Stimulated activated CD8-positive, alpha-beta memory T cell treated with anti-CD3 and anti-CD28 coated beads, Interleukin-12 subunit alpha, Interleukin-12 subunit beta, amount 100 ng/mL, for 1 hour (primary cell): Measurements from ENCODE around the gene ATG9A.

Experiments used
- DNase-seq: peaks from one replicate; pipeline ENCODE4 v3.0.0-alpha.2; 2020; ENCODE audit warnings: low read depth

The ATG9A gene

DNA sequence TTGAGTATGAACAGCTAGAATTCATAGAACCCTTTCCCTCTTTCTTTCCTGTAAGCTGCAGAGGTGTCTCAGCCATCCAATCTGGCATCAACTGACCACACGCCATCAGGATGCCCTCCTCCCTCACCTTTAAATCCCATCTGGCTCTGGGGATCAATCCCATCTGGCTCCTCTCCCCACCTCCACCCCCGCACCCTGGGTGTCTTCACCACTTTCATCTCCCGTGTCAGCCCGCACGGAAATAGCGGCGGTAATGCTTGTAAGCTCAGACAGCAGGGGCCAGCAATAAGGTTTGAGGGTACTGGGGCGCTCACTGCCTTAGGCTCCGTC is 23.1 kb upstream of the ATG9A start:
- no peak for DNase-seq

DNA sequence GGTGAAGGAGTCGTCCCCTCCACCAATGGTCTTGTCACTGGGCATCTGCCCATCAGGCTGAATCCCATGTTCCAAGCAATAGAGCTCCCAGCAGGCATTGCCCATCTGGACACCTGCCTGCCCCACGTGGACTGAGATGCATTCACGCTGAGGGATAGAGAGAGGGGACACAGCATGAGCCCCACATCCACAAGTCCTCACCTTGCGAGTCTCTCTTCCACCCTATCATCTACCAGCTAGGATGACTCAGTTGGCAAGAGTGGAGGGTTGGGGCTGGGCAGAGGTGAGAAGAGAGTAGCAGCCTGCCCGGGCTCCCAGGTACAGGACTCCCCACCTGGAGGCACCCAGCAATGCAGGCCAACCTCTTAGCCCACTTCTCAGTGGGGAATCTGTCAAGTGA is 22.6 kb upstream of the ATG9A start:
- DNase-seq = no peak

DNA sequence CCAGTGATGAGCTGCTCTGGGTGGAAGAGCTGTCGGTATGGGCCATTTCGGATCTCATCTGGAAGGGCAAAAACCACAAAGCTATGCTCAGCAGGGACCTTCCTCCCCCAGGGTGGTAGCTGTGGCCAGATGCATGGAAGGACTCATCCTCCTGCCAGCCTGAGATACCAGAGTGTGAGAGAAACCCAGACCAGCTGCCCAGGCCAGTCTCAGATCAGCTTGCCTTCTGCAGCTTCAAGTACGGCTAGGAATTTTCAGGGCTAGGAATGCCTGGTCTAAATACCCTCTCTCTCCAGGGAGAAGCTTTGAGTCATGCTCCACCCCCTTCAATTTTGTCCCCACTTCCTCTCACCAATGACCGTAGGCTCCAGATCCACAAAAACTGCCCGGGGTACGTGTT is 22.2 kb upstream of the ATG9A start:
- no peak for DNase-seq

DNA sequence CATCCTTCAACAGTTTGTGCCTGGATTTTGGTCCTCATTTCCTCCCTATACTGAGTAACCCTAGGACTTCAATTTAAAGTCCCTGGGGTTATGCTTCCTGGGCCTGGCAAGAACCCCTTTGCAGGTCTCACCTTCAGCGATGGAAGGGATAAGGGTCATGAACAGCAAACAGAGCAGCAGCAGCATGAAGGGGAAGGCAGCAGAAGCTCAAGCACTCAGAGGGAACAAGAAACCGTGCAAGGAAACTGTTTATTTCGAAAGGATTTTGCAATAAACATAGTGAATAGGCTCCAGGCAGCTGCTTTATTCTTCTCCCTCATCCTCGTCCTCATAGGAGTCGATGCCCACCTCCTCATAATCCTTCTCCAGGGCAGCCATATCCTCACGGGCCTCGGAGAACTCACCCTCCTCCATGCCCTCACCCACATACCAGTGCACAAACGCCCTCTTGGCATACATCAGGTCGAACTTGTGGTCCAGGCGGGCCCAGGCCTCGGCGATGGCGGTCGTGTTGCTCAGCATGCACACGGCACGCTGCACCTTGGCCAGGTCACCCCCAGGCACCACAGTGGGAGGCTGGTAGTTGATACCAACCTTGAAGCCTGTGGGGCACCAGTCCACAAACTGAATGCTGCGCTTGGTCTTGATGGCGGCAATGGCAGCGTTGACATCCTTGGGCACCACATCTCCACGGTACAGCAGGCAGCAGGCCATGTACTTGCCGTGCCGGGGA is 20.8 kb upstream of the ATG9A start:
- no peak for DNase-seq

DNA sequence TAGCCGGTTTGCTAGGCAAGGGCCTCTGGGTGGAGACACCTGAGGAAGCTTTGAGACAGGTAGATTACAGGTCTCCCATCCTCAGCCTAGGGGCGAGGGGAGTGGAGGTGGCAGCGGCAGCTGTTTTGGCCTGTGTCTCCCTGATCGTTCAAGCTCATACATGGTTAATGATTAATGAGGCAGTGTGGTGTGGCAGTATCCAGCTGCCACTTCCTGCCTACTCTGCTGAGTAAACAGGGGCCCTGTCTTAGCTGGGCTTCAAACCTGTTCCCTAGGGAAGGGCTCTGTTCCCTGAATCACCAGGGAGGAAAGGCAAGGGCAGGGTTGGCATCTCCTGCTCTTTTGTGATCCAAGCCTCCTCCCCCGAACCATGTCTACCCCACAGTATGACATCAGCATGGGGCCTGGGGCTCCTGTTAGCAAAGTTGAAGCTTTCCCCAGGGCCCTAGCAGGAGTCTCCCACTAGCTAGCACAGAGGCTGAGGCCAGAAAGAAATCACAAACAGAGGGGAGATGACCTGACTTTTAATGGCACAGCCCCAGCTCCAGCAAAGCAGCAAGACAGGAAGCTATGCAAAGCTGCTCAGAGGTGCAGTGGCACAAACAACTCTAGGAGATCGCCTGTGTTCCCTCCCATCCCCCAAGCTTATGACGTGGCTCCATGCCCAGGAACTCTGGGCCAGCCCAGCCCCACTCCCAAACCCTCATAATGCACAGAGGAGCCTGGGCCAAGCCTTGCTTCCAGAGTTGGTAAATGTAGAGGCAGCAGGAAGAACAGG is 20.0 kb upstream of the ATG9A start:
- no peak for DNase-seq

DNA sequence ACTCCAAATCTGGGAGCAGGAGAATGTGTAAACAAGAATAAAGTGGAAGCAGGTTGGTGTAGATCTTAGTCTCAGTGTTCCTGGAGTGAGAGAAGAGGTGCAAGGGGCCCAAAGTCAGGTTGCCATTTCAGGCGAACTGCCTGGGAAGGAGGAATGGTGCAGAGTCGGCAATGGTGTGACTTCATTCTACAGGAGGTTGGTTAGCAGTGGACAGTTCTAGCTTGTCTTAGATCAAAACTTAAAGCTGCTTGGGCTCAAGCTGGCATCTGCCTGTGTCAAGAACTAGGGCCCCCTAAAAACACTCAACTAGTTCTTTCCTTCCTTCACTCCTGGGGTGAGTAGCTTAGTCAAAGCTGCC is 19.4 kb upstream of the ATG9A start:
- no peak for DNase-seq

DNA sequence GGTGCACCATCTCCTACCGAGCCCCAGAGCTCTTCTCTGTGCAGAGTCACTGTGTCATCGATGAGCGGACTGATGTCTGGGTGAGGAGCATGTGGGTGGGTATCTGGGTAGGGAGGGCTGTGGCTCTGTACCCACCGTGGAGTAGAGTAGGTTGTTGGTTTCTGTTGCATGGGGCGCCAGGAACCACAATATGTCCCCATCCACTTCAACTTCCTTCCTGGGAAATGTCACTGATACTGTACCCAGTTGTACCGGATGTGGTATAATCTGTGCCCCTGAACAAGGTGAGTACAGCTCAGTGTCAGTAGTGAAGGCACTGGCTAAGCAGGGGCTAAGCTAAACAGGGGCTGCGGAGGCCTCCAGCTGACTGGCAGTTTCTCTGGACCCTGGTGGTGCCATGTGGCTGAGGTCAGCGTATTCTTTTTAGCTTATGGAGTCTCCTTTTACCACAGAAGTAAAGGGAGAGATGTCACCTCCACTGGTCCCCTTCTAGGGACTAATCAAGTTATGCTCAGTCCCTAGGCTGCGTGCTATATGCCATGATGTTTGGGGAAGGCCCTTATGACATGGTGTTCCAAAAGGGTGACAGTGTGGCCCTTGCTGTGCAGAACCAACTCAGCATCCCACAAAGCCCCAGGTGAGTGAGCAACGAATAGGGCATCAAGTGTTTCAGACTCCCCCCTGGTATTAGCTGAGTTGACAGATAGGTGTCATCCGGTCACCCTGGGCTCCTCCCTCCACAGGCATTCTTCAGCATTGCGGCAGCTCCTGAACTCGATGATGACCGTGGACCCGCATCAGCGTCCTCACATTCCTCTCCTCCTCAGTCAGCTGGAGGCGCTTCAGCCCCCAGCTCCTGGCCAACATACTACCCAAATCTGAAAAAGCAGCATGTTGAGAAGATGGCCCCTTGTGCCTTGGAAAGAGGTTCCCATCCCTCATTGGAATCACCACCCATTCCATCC is 18.5 kb upstream of the ATG9A start:
- DNase-seq = no peak

DNA sequence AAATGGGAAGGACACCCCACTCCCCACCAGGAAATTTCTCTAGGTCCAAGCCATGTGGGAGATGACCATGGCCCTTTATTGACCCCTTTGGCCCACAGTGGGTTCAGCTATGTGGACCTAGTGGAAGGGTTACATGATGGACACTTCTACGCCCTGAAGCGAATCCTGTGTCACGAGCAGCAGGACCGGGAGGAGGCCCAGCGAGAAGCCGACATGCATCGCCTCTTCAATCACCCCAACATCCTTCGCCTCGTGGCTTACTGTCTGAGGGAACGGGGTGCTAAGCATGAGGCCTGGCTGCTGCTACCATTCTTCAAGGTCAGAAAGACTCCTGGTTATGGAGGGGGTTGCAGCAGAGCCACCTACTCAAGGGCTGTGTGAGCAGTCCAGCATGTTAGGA is 17.1 kb upstream of the ATG9A start:
- DNase-seq = no peak

DNA sequence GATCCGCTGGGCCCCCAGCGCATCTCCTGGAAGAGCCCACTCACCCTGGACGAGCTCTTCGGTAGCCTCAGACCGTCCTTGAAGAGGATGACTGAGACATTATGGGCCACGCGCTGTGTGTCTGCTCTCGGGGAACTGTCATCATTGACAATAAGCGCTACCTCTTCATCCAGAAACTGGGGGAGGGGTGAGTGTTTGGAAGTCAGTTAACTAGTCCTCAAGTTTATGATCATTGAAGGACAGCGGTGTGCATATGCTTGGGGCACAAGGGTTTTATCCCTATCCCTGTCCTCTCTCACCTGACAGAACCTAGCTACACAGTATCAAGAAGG is 16.4 kb upstream of the ATG9A start:
- DNase-seq = no peak

DNA sequence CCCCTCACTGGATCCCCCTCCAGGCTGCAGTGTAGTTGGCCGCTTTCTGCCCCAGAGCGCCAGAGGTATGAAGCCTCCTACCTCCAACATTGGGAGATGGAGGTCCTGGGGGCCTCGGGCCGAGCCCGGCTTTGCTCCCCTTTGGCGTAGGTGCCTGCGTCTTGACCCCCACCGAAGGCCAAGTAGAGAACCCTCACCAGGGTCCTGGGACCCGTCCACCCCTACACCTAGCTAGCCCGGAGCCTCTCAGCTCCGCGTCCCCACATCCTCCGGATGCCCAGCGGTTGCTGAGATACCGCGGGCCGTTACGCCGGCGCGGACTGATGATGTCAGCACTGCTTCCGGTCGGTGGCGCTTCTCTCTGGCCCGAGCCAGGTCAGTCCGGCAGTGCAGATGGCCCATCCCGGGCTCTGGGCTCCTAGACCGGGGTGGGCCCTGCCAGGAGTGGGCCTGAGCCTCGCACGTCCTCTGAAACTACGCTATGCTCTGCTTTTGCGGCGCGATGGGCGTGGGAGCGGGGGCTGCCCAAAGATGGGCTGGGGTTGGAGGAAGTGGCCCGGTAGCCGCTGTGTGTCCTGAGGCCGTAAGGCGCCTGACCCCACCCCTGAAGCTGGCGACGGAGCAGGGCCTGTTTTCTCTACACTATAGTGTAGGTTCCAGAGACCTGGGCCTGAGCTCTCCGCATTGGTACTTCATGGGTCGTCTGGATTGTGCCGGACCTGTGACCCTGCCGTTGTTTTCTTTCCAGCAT is 15.9 kb upstream of the ATG9A start, which contains the start of the genes GLB1L and STK16:
TSS of gene GLB1L (minus strand) at position 297 of the 751 bp plus-strand sequence. CDS start 1,871 bp downstream, outside the sequence.
TSS of gene STK16 (plus strand) at position 332 of the 751 bp plus-strand sequence. CDS start 521 bp downstream, outside the sequence.
- DNase-seq = peak; percentile 85

DNA sequence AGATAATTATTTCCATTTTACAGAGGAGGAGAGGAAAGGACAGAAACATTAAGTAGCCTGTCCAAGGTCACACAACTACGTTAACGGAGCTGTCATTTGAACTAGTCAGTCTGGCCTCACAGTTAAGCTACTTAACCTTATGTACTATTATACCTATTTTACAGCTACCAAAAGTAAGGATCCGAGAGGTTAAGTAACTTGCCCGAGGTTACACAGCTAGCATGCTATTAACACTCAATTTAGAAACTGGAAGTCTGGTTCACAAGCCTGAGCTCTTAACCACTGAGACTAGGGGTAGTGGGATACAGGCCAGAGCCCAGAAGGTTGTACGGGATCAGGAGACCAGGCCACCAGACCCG is 15.3 kb upstream of the ATG9A start:
- DNase-seq = no peak

DNA sequence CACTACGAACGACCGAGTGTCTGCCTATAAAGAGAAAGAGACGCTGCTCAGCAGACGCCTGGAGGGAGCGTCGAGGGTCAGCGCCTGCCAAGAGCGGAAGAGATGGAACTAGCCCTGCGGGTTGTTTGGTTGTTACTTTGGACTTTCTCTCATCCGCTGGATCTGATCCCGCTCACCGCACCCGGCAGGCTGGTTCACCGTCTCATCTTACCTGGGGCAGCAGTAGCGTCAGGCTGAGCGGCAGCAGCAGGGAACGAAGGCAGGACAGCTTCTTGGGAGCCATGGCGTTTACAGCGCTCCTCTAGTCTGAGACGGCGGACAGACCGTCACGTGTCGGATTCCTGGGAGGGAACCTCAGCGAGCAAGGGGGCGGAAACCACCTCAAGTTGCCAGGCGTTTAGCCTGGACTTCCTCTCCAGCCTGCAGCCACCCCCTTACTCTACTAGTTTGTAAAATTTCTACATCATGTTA is 13.9 kb upstream of the ATG9A start:
- DNase-seq = no peak

DNA sequence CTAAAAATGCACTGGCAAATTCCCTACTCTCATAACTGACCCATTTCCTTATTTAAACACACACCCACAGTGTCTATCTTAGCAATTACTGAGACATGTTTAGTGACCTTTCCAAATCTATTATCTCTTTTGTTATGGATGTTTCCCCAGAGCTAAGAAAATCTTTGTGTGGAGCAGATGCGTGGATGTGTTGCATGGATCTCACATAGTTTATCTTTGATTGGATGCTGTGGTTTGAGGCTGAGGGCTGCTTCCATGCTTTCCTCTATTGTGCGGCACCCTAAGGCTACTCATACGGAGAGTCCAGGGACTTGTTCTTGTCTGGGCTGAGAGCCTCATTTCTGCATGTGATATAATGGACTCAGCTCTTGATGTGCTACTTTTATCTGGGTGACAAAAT is 4.9 kb upstream of the ATG9A start:
- no peak for DNase-seq

DNA sequence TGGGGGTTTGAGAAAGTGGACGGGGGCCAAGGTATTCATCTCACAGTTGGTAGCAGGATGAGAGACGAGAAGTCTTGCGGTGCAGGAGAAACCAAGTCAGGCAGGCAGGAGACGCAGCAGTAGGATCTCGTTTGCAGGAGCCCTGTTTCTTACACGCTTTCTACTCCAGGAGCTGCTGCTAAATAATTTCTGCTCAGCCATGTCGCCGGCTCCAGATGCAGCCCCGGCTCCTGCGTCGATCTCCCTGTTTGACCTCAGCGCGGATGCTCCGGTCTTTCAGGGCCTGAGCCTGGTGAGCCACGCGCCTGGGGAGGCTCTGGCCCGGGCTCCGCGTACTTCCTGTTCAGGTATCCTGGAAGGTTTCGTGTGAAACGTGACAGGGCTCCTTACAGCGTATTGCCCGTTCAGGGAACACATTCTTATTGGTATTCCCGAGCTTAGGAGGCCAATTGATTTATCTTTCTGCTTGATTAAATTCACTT is 664 bp upstream of the ATG9A start:
- no peak for DNase-seq

DNA sequence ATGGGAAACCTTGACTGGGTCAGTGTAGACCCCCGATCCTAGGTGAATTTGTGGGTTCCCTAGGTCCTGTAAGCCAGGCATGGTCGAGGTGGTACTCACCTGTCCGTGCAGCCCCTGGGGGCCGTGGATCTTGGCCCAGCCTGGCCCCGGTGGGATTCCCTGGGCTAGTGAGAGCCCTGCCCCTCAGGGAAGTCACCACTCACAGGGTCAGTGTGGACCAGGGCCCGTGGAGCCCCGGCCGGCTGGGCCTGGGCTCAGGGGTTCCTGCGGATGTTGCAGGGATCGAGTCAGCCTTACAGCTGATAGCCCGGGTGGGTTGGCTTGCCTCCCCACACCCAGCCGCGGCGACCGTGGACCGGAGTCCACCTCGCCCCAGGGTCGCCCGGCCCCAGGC is 528 bp downstream of the ATG9A start:
- no peak for DNase-seq

DNA sequence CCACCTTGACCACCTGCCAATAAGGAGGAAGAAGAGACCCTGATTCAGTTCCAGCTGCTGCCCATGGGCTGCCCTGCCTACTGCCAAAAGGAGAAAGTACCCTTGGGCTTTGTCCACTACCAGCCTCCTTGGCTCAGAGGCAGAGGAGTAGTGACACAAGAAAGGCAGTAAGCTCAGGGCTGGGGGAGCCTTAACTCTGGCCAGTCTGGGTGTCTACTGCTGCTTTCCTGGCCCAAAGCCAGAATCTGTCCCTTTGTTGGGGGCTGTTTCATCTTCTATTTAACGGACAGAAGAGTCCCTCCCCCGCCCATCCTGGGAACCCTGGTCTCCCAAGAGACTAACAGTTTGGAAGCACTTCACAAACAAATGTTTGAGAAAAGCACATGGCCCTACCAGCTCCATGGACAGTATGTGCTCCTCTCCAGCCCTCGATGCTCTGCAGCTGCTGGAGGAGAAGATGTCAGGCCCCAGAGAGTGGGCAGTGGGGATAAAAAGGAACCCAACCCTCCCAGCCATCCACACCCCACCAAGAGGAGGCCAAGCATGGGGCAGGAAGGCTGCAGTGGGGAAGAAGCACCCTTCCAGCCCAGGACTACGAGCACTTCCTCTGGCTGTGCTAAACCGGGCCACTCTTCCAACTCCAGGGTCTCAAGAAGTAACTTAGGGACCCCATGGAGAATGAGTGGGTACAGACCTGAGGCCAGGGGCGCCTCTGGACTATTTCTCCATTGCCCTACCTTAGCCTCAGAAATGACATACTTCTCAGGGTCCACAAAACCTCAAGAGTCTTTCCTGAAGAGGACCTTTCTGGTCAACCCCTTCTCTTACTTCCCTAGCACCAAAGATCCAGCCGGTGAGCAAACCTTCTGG is 1.2 kb downstream of the ATG9A start:
- no peak for DNase-seq

DNA sequence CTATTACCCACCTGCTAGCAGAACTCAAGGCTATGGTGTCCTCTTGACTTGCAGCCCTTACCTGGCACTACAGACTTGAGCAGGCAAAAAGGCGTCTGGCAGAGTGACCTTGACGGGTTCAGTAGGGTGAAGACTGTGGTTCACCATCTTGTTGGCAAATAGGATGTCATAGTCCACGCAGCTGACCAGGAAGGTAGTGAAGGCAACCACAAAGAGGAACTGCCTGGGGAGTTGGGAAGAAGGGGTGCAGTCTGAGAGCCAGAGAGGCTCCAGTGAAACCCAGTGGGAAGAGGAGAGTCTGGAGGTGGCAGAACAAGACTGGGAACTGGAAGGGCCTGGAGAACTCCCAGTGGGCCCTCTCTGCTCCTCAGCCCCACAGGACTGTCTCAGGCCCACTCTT is 4.1 kb downstream of the ATG9A start:
- DNase-seq = no peak

DNA sequence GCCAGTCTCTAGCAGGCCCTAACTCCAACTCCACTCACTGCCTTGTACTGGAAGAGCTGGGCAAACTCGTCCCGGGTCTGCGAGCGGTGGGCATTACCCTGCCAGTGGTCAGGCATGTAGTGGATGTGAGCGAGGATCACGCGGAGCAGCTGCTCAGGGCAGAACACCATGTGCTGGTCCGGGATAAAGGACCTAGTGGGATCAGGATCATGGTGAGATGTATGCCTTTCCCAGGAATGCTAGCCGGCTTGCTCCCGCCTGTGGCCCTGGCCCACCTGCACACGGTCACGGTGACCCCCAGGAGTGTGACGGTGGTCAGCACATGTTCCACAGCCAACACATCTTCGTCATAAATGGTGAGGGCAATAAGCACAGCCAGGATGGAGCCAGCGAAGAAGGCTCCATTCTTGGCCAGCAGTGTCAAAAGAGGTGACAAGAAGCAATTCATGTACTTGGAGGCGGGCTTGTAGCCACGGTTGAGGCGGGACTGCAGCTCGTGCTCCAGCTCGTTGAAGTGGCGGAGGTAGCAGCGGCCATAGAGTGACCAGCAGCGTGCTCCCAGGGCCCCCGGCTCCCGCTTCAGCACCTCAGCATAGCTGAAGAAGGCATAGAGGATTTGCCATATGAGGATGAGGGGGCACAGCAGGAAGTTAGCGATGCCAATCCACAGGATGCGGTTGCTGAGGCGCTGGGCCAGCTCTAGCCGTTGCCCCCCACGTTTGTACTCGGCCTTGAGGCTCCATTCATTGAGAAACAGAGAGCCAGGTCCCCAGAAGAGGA is 5.4 kb downstream of the ATG9A start:
- no peak for DNase-seq

DNA sequence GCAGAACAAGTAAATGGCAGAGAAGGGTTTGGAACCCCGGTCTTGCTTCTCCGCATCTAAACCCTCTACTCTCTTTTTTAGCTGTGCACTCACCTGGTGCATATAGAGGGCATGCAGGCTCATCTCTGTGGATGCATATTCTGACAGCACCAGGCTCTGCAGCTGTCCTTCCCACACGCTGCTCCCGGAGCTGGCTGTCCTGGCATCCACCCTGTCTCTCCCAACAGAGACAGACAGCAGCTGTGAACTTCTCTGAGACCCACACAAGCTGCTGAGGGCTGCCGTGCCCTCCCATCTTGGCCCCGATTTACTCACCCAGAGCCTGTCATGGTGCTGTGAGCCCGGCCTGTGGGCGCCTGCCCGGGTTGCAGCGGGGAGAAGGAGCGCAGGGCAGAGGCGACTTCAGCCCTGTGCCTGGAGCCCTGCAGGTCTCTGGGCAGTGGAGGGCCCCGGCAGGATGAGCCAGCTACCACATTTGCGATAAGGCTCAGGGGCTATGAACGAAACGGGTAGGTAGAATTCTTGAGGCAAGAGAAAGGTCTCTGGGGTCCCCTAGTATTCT is 7.4 kb downstream of the ATG9A start:
- DNase-seq = no peak
